ENCODE measurements around the gene A4GNT.
A peak's percentile ranks its signal among the peaks of the same experiment; 100 is the strongest.
"Not testable (repeated sequence)": the region's sequence is repeated elsewhere in the genome, so short reads cannot be mapped to it uniquely, and the experiment has no call there.

A4GNT gene

GRCh38 chr3:138165061-138165460, 32.9 kb upstream of the A4GNT start:
- TF ChIP-seq, protein P1, sequence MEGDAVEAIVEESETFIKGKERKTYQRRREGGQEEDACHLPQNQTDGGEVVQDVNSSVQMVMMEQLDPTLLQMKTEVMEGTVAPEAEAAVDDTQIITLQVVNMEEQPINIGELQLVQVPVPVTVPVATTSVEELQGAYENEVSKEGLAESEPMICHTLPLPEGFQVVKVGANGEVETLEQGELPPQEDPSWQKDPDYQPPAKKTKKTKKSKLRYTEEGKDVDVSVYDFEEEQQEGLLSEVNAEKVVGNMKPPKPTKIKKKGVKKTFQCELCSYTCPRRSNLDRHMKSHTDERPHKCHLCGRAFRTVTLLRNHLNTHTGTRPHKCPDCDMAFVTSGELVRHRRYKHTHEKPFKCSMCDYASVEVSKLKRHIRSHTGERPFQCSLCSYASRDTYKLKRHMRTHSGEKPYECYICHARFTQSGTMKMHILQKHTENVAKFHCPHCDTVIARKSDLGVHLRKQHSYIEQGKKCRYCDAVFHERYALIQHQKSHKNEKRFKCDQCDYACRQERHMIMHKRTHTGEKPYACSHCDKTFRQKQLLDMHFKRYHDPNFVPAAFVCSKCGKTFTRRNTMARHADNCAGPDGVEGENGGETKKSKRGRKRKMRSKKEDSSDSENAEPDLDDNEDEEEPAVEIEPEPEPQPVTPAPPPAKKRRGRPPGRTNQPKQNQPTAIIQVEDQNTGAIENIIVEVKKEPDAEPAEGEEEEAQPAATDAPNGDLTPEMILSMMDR (IDR thresholded peaks at IDR 0.05), result no peak
- no peak overlapping the region for H3K27ac Mint-ChIP-seq
- no peaks in the 10 kb centered on the region for H3K9me3 Mint-ChIP-seq
- H3K36me3 Mint-ChIP-seq (ENCODE audit: low read depth), result peaks cover 86% of the 10 kb centered on the region
- no peak for DNase-seq
- no peak overlapping the region for H3K4me3 Mint-ChIP-seq
- H3K4me1 Mint-ChIP-seq, result no peaks in the 10 kb centered on the region
- no peaks in the 10 kb centered on the region for H3K27me3 Mint-ChIP-seq (ENCODE audit: low read depth, poor library complexity)

GRCh38 chr3:138157743-138158142, 25.6 kb upstream of the A4GNT start:
- Mint-ChIP-seq H3K36me3 (ENCODE audit: low read depth) (peaks cover 27% of the 10 kb centered on the region), H3K27me3 (ENCODE audit: low read depth, poor library complexity) (peaks cover 4% of the 10 kb centered on the region), H3K4me3 (no peak overlapping the region), H3K4me1 (no peaks in the 10 kb centered on the region), H3K27ac (peak overlapping the region; percentile 13), H3K9me3 (peaks cover 26% of the 10 kb centered on the region)
- DNase-seq, result no peak
- TF ChIP-seq, protein P1 (IDR thresholded peaks at IDR 0.05), result no peak

GRCh38 chr3:138154534-138154933, 22.3 kb upstream of the A4GNT start:
- H3K4me1 Mint-ChIP-seq, result no peaks in the 10 kb centered on the region
- DNase-seq, result no peak
- H3K9me3 Mint-ChIP-seq, result peaks cover 28% of the 10 kb centered on the region
- no peaks in the 10 kb centered on the region for H3K36me3 Mint-ChIP-seq (ENCODE audit: low read depth)
- no peak overlapping the region for H3K4me3 Mint-ChIP-seq
- TF ChIP-seq, protein P1 (IDR thresholded peaks at IDR 0.05), result no peak
- H3K27ac Mint-ChIP-seq, result no peak overlapping the region
- H3K27me3 Mint-ChIP-seq (ENCODE audit: low read depth, poor library complexity), result peaks cover 4% of the 10 kb centered on the region

- peaks cover 20% of the 10 kb centered on the region for H3K9me3 Mint-ChIP-seq
- H3K4me3 Mint-ChIP-seq, result no peak overlapping the region
- no peak for DNase-seq
- no peaks in the 10 kb centered on the region for H3K27me3 Mint-ChIP-seq (ENCODE audit: low read depth, poor library complexity)
- no peak overlapping the region for H3K27ac Mint-ChIP-seq
- TF ChIP-seq, protein P1 (IDR thresholded peaks at IDR 0.05), result no peak
- H3K4me1 Mint-ChIP-seq, result no peaks in the 10 kb centered on the region
- H3K36me3 Mint-ChIP-seq (ENCODE audit: low read depth), result no peaks in the 10 kb centered on the region
These were observed 16.3 kb upstream of the A4GNT start for GRCh38 chr3:138148503-138148902.

DNA sequence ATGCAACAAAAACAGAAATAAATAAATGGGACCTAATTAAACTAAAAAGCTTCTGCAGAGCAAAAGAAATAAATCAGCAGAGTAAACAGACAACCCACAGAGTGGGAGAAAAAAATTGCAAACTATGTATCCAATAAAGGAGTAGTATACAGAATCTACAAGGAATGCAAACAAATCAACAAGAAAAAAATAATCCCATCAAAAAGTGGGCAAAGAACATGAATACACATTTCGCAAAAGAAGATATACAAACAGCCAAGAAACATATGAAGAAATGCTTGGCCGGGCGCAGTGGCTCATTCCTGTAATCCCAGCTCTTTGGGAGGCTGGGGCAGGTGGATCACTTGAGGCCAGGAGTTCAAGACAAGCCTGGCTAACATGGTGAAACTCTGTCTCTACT, 10.0 kb upstream of the A4GNT start:
- not testable (repeated sequence) for H3K4me1 Mint-ChIP-seq; H3K4me3 Mint-ChIP-seq; H3K27me3 Mint-ChIP-seq (ENCODE audit: low read depth, poor library complexity); H3K27ac Mint-ChIP-seq; H3K36me3 Mint-ChIP-seq (ENCODE audit: low read depth); DNase-seq
- peaks cover 15% of the 10 kb centered on the region for H3K9me3 Mint-ChIP-seq

GRCh38 chr3:138140940-138141339, 8.8 kb upstream of the A4GNT start:
- DNase-seq, result no peak
- no peaks in the 10 kb centered on the region for H3K4me1 Mint-ChIP-seq
- H3K36me3 Mint-ChIP-seq (ENCODE audit: low read depth), result no peaks in the 10 kb centered on the region
- H3K4me3 Mint-ChIP-seq, result no peak overlapping the region
- TF ChIP-seq, protein P1 (IDR thresholded peaks at IDR 0.05), result no peak
- no peak overlapping the region for H3K27ac Mint-ChIP-seq
- peaks cover 2% of the 10 kb centered on the region for H3K27me3 Mint-ChIP-seq (ENCODE audit: low read depth, poor library complexity)
- H3K9me3 Mint-ChIP-seq, result peaks cover 15% of the 10 kb centered on the region

Data from nephron progenitor cell (in vitro differentiated cells).